Stimulated activated CD8-positive, alpha-beta memory T cell treated with anti-CD3 and anti-CD28 coated beads, Interleukin-7, amount 100 ng/mL, for 48 hours (primary cell): Measurements from ENCODE around the gene PRDX2.
A peak's percentile ranks its signal among the peaks of the same experiment; 100 is the strongest.

ENCODE experiments used
- DNase-seq, 2 donors: peaks; one replicate each; pipeline ENCODE4 v3.0.0-alpha.2; 2020; ENCODE audit warnings: low read depth in 1 of 2; ENCODE audit errors: extremely low read depth in 1 of 2

PRDX2 gene

DNA sequence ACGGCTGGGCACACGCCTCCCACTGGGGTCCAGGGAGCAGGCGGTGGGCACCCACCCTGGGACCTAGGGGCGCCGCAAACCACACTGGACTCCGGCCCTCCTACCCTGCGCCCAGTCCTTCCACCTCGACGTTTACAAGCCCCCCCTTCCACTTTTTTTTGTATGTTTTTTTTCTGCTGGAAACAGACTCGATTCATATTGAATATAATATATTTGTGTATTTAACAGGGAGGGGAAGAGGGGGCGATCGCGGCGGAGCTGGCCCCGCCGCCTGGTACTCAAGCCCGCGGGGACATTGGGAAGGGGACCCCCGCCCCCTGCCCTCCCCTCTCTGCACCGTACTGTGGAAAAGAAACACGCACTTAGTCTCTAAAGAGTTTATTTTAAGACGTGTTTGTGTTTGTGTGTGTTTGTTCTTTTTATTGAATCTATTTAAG lies 8.7 kb downstream of the PRDX2 start:
- no peak for DNase-seq

DNA sequence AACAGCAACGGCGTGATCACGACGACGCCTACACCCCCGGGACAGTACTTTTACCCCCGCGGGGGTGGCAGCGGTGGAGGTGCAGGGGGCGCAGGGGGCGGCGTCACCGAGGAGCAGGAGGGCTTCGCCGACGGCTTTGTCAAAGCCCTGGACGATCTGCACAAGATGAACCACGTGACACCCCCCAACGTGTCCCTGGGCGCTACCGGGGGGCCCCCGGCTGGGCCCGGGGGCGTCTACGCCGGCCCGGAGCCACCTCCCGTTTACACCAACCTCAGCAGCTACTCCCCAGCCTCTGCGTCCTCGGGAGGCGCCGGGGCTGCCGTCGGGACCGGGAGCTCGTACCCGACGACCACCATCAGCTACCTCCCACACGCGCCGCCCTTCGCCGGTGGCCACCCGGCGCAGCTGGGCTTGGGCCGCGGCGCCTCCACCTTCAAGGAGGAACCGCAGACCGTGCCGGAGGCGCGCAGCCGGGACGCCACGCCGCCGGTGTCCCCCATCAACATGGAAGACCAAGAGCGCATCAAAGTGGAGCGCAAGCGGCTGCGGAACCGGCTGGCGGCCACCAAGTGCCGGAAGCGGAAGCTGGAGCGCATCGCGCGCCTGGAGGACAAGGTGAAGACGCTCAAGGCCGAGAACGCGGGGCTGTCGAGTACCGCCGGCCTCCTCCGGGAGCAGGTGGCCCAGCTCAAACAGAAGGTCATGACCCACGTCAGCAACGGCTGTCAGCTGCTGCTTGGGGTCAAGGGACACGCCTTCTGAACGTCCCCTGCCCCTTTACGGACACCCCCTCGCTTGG lies 9.3 kb downstream of the PRDX2 start:
- DNase-seq: peak in 1 of 2 donors; percentile 65

DNA sequence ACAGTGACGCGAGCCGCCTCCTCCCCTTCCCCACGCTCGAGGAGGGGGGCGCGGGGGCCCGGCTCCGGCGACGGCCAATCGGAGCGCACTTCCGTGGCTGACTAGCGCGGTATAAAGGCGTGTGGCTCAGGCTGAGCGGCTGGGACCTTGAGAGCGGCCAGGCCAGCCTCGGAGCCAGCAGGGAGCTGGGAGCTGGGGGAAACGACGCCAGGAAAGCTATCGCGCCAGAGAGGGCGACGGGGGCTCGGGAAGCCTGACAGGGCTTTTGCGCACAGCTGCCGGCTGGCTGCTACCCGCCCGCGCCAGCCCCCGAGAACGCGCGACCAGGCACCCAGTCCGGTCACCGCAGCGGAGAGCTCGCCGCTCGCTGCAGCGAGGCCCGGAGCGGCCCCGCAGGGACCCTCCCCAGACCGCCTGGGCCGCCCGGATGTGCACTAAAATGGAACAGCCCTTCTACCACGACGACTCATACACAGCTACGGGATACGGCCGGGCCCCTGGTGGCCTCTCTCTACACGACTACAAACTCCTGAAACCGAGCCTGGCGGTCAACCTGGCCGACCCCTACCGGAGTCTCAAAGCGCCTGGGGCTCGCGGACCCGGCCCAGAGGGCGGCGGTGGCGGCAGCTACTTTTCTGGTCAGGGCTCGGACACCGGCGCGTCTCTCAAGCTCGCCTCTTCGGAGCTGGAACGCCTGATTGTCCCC lies 10.1 kb downstream of the PRDX2 start, which contains the start of gene JUNB:
TSS of gene JUNB (plus strand) at position 142 of the 706 bp plus-strand sequence. CDS start at position 428, 286 bp downstream.
- DNase-seq: peak; percentile 93 to 94

DNA sequence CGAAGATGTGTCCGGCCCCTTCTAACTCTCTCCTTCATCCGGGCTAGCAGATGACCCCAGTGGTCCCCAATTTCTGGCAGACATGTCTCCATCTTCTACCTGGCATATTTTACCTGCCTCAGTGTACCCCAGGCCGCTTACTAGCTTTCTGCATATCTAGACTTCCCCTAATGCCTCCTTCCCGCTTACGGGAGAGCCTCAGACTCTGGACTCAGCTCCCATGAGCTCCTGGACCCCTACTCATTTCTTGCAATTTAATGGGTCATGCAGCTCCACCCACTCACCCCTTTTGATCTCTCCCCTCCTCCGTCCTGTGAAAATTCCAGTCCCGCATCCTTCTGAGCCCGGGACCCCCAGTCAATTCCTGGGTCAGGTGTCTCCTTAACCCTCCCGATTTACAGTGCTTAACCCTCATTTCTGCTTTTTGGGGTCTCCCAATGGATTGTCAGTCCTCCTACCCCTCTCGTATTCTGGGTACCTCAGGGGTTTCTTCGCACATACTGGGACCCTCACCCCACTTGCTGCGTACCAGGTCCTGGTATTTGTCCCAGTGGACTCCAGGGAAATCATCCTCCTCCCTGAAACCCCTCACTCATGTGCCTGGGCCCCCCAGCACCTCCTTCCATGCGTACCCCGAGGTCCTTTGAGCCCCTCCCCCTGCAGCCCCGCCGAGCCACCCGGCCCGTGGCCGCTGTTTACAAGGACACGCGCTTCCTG lies 10.8 kb downstream of the PRDX2 start:
- no peak for DNase-seq

DNA sequence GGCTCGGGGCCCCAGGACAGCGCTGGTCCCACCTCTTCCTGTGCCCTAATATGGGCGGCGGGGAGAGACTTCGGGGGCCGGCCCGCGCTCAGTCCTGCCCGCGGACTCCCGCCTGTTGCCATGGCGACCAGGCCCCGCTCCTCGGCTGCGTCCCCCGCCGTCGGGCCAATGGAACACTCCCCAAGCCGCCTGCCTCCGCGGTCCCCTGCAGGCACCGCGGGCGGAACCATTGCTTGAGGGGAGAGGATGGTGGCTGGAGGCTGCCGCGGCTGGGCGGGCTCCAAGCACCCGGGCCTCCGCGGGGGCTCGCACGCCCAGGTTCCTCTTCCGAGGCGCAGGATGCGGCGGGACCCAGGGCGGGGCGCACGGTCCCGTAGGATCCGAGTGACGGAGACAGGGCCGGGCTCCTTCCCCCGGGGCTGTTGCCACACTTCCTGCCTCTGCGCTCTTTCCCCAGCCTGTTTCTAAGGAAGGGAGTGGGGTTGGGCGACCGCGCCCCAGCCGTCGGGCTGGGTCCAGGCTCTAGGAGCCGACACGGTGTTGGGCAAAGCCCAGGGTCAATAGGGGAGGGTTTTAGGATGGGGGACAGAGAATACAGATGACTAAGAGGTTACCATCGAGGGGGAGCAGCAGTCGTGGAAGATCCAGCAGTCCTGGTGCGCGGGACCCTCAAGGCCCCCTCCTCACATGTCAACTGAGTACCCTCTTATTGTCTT lies 11.5 kb downstream of the PRDX2 start:
- DNase-seq: peak; percentile 98

DNA sequence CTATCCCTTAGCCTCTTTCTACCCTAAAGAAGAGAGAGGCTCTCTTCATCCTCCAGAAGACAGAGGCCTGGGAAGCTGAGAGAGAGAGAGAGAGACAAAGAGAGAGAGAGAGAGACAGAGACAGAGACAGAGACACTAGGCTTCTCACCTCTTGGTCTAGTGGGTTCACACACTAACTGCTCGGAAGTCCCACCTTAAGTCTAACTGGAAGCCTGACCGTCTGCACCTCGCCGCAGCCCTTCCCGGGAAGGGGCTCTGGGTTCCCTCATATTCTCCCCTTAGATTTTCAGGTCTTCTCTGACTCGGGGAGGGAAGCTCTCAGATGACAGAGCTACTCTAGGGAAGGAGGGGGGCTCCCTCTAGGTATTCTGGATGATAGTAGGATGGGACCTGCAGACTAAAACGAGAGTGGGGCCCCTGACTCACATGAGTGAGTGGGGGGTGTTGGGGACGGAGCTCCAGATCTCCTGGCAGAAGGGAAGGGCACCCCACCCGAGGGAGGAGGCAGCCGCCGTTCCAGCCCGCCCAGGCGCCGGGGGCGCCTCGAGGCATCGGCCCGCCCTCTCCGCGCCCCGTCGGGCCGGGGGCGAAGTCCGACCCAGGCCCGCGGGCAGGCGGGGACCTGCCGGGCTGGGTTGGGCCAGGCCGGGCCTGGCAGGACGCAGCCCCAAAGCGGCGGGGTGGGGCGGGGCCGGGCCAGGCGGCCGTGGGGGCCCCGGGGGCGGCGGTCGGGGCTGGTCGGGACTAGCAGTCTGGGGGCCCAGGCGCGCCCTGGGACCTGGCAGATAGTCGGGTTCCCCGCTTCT lies 12.3 kb downstream of the PRDX2 start:
- DNase-seq: no peak

DNA sequence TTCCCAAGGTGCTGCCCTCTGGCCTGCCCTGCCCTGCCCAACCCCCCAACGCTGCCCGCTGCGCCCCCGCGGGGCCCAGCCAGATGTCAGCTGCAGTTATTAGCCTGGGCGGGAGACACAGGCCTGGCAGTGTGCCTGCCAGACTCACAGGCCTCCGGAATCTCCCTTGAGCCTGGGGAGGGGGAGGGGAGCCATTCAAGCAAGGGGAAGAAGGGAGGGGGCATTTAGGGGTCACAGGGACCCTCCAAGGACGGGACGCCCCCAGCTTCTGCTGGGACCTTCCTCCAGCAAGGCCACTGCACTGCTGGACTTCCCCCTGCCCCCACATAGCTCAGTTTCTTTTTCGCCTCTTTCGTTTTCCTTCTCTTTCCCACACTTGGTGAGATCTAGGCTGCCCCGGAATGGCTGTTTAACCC lies 12.9 kb downstream of the PRDX2 start:
- DNase-seq: no peak

DNA sequence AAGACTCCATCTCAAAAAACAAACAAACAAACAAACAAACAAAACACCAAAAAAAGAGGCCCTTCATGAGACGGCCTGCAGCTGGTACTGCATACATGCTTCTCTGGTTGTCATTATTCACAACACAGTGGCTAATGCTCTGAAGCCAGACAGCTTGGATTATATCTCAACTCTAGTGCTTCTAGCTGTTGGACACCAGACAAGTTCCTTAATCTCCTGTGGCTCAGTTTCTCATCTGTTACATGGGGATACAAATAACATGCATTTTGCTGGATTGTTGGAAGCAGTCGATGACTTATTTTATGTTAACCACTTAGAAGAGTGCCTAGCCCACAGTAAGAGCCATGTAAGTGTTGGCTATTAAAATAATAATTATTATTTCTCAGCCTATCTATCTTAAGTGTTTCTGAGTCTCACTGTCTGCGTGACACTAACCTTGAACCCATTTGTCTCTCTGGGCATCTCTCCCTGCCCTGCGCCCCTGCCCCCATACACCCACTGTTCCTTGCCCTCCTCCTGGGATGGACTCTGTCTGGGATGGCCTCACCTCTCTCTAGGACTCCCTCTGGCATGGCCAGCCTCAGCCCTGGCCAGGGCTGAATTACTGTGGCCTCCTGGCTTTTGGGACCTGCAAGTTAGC lies 13.4 kb downstream of the PRDX2 start:
- no peak for DNase-seq

DNA sequence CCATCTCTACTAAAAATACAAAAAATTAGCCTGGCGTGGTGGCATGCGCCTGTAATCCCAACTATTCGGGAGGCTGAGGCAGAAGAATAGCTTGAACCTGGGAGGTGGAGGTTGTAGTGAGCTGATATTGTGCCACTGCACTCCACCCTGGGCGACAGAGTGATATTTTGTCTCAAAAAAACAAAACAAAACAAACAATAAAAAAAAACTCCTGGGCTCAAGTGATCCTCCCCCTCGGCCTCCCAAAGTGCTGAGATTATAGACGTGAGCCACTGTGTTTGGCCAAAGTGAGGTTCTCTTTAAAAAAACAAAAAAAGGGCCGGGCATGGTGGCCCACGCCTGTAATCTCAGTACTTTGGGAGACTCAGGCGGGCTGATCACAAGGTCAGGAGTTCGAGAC lies 14.1 kb downstream of the PRDX2 start:
- no peak for DNase-seq

DNA sequence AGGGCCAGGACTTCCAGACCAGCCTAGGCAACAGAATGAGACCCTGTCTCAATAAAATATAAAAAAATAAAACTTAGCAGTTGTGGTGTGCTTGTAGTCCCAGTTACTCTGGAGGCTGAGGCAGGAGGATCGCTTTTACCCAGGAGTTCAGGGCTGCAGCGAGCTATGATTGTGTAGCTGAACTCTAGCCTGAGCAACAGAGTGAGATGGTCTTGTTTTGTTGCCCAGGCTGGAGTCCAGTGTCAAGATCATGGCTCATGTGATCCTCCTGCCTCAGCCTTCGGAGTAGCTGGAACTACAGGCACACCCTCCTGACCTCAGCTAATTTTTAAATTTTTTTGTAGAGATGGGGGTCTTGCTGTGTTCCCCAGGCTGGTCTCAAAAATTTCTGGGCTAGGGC lies 14.6 kb downstream of the PRDX2 start:
- no peak for DNase-seq

DNA sequence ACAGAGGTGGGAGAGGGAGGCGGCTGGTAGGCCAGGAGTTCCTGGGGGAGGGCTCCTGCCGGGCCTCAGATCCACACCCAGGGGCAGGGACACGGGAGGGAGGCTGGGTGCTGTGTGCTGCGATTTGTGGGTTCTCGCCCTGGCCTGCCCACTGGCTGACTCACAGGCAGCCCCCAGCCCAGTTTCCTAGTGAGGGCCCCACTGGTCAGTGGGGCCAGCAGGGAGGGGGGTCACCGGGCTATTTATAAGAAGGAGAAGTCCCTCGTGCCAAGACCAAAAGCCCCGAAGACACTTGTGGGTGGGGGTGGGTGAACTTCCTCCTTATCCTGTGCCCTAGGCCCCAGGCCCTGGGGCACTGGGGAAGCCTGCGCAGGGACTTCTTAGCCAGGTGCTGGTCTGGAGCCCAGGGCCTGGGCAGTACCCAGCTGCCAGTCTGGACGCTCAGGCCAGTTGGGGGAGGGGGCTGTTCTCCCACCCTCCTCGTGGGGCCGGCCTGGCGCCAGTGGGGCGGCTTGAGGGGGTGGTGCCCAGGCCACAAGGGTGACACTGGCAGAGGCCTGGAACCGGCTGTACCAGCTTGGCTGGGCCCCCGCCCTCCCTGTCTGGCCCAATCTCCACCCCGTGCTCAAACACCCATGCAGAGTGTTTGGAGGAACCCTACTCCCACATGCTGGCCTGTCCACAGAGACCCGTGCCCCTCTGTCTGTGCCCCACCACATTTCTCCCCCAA lies 15.3 kb downstream of the PRDX2 start:
- no peak for DNase-seq

DNA sequence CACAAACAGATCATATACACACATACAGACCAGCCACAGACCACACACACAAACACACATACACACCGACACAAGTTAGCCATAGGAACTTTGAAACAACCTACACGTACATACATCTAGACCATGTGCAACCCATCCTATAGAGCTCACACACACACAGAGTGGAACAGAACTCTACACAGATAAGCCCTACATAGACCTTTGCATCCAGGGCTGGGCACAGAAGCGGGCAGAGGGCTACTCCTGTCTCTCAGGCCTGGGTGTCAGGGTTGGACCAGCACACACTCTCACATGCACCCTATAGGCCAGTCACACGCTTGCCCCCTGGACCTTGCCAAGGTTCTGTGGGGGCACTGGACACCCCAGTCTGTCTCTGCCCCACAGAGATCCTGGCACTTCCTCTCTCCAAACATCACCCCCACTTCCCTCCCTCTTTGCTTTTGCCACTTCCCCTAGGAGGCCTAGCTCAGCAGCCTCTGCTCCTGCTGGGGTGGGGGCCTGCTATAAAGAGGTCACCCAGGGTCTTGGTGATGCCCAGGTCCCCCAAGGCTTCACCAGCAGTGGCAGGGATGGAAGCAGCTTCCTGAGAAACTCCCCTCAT lies 16.1 kb downstream of the PRDX2 start:
- no peak for DNase-seq

DNA sequence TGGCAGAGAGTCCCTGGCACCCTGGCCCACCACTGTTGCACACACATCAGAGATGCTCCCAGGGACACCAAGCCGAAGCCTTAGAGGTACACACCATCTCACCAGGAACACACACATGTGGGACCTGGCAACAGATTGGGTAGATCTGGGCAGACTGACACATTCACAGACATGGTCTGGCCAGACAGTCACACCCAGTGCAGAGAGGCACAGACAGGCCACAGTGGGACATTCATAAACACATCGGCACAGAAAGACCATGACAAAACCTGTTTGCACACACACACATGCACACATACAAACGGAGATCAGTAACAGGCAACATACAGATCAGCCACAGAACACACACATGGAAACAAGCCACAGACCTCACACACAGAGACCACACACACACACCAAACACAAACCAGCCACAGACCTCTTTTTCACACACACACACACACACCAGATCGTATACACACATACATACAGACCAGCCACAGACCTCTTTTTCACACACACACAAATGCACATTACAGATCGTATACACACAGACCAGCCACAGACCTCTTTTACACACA lies 16.6 kb downstream of the PRDX2 start:
- DNase-seq: no peak

DNA sequence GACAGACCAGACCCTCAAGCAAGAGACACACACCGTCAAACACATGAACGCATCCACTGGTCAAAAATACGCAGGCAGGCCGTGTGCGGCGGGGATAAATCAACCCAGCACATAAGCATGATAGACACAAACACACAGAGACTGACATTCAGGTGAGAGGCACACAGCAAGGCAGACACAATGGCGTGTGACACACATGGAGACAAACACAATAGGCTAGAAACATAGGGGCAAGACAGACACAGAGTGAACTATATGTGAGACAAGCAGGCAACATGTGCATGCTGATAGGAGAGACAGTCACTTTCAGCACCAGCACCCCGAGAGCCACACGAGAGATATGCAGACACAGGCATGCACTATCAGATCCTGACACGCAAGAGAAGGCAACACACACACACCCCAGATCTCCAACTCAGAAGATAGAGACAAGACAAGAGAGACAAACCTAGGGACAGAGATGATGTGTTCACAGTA lies 17.2 kb downstream of the PRDX2 start:
- no peak for DNase-seq

DNA sequence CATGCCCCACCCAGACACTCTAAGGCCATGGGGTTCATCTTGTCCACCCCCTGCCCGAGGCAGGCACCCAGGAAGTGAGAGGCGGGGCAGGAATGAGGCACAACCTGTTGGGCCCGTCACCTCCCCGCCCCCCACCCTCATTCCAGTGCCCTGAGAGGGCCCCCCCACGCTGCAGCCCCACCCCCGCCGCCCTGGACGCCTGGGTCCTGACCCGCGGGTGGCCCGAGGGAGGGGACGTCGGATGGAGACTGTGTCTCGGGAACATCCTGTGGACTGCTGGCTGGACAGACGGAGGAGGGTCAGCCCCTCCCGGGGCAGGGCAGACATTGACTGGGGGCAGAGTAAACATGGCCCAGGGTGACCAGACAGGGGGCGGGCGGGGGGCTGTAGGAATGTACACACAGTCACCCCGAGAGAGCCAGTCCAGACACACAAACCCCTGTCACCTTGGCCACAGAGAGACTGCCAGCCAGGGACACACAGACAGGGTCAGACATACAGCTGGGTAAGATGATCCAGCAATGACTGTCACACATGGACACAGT lies 17.7 kb downstream of the PRDX2 start:
- no peak for DNase-seq

DNA sequence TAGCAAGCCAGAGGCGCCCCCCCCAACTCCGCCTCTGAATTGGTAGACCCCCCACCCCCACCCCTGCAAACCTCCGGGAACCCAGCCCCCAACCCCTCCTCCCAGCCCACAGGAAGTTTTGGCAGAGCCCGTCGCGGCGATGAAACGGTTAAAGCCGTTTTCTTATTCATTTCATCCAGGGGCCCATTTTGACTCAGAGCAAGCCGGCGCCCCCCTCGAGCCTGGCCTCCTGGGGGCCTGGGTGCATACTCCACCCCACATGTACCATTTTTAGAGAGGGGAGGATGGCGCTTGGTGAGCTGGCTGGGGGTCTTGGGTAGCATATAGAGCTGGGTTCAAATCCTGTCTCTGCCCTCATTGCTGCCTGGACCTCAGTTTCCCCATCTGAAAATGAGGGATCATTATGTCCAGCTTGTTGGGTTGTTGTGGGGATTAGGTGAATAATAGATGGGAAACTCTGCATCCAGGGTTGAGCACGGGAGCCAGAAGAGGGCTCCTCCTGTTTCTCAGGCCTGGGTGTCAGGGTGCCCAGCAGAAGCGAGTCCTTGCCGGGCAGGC lies 18.2 kb downstream of the PRDX2 start:
- DNase-seq: peak in 1 of 2 donors; percentile 80
